Uterus (tissue), 2 donors: ENCODE results near the gene FNIP1.

Experiments
- CTCF ChIP-seq, 4 experiments: fragments of 200-600 bp in 2 of 4; fragments of 450-650 bp in 2 of 4; sonication (generic) in 2 of 4; IDR thresholded peaks; one replicate each; pipeline ENCODE4 v1.5.1; 2016 to 2019; ENCODE audit warnings: antibody characterized with exemption in 4 of 4, mild to moderate bottlenecking in 2 of 4, moderate library complexity in 1 of 4
- POLR2A ChIP-seq, 2 donors: fragments of 450-650 bp; IDR thresholded peaks; one replicate each; pipeline ENCODE4 v1.6.1; 2016; ENCODE audit warnings: antibody characterized with exemption in 2 of 2, mild to moderate bottlenecking in 1 of 2, moderate library complexity in 1 of 2

GRCh38 chr5:131671409-131671808 lies 125.4 kb downstream of the FNIP1 start:
- TF ChIP-seq CTCF (IDR thresholded peaks at IDR 0.05) = no peak
- no peak for TF ChIP-seq POLR2A (IDR thresholded peaks at IDR 0.05)
